Cerebellar cortex (tissue), 1 donor: ENCODE data around the gene SASS6.

Source experiments
- DNase-seq: peaks from one replicate; pipeline ENCODE4 v3.0.0-alpha.2; 2015; ENCODE audit warnings: low spot score

The SASS6 gene

DNA sequence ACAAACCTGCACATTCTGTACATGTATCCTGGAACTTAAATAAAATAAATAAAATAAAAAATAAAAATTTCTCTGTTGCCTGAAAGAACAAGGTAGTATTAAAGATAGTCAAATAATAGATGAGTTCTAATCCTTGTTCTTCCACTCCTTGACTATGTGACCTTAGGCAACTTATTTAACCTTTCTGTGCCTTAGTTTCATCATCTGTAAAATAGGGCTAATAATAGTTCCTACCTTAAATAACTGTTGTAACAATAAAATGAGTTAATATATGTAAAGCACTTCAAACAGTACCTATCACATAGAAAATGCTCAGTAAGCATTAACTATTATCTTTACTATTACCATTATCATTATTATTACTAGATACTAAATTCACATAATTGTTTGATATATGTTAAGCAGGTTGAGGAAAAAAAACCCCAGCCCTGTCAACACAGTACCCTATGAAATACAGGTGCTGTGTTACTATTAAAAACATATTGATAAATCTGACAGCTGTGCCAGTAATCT is 23.1 kb downstream of the SASS6 start:
- no peak for DNase-seq

DNA sequence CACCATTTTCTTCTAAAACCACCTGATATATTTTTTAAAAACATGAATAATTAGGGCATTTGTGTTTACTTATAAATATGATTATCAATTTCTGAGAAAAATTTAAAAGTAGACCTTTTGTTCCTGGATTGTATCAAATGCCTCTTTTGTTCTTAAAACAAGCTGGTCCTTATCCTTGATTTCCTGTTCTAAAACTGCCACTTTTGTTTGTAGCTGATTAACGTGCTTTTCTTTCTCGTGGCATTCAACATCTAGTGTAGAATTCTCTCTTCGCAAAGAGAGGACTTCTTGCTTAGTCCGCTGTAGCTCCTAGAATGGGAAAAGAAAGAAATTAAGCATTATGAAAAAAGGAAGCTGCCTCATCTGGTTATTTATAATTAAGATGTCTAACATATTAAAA is 25.0 kb downstream of the SASS6 start:
- DNase-seq, result no peak

DNA sequence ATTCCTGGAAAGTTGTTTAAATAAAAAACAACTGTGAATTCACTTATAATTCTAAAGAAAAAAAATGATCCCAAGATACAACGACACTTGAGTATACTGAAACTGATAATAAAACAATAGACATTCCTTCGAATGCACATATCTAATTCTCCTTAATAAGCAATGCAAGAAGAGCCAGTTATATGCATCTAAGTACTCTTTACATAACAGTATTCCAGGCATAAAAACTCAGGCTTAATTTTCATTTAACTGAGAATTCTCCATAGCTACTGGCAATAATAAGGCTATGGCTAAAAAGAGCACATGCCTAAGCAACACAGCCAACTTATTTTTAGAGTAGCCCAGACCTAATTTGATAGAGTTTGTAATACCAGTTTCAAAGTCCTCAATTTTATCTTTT is 31.2 kb downstream of the SASS6 start:
- DNase-seq, result no peak

DNA sequence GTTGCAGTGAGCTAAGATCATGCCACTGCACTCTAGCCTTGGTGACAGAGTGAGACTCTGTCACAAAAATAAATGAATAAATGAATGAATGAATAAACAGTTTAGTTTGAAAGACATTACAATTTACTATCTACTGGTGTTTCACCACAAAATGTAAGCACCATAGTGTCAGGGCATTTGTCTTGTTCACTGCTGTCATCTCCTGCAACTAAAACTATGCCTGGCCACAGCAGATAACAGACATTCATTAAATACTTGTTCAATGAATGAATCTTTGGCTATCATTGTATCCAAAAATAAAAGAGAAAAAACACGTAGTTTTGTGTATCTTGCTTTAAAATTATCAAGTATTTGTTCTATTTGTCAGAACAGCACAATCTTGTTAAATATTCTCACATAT is 32.5 kb downstream of the SASS6 start:
- no peak for DNase-seq

DNA sequence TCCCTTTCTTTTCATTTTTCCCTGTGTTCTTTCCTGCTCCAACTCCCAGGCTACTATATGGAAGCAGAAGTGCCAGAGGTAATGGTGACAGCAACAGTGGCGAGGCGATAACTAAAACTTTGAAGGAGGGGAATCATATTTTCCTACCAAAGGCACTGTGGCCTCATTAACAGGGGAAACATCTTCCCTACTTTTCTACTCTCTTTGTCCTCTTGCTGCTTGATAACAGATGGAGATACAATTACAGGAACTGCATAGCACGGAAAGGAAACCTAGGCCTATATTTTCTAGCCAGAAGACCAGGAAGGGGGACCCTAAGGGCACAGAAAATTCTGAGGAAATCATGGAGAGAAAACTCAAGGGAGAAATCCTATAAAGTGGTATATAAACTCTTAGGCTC is 42.3 kb downstream of the SASS6 start:
- DNase-seq, result no peak

DNA sequence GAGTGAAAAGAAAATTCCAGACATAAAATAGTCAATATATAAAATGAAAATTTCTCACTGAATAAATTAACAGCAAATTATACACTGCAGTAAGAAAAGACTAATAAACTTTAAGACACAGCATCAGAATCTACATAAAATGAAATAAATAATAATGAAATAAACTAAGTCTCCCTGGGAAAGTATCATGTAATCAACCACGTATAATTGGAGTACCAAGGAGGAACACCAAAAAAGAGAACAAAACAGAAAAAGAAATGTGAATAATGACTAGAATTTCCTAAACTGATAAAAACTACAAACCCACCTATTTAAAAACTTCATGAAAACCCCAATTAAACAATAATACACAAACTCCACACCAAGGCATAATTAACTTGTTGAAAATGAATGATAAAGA is 43.6 kb downstream of the SASS6 start:
- DNase-seq, result no peak

DNA sequence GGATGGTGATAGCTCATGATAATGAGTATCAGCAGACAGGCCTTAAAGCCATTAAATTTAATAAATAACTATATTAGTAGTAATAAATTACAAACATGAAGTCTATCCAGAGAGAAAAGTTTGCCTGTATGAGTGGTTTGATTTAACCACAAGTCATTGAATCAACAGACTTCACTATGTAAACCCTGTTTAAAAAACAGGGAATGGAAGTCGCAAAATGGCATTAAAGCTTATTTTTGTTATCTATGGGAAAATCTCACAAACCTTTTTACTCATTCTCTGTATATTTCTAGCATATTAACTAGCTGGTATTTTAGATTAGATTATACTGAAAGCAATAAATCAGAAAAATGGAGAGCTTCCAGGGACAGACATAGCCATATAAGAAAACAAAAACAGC is 45.3 kb downstream of the SASS6 start:
- no peak for DNase-seq

DNA sequence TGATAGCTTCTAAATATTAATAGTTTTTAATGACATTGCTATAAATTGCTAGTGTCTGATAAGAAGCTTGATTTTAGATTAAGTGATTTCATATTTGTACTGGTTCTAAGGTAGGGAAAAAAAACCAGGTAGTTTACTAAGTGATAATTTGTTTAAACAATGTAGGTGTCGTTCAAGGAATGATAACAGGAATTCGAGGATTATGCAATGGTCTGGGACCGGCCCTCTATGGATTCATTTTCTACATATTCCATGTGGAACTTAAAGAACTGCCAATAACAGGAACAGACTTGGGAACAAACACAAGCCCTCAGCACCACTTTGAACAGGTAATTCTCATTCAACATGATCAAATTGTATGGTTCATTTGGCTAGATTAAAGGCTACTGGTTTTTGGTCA is 52.4 kb downstream of the SASS6 start:
- DNase-seq, result no peak

DNA sequence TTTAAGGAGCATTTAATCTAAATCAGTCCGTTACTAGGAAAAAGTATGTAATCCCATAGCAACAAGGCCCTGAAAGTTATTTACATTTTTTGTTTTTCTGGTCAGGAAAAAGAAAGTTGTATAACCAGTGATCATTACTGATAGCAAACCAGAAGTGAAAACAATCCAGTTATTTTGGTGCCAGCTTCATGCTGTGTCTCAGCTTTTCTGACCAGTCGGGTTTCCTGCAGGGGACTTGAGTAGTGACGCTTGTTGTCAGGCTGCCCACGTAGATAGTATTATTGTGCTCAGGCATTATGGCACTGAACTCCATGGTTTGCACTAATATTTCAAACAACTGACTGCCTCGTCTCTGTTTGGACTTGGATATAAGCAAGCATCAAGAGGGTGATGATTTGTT is 55.2 kb downstream of the SASS6 start:
- DNase-seq, result peak; percentile 51

DNA sequence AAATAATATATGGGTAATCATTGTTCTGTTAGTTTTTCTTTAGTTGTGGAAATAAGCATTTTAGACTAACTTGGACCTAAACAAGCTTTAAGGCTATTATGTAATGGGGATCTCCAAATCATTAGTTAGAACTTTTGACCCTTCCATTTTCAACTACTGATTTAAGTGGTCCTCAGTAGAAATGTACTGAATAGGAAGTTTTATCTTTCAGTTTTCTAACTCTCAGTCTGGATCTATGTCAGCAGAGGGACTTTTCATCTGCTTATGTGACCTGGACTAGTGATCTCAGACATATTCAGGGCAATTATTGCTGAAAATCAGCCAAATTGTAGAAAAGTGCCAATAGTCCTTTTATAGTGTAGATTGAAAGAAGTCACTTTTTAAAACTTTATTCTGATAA is 56.0 kb downstream of the SASS6 start:
- no peak for DNase-seq

DNA sequence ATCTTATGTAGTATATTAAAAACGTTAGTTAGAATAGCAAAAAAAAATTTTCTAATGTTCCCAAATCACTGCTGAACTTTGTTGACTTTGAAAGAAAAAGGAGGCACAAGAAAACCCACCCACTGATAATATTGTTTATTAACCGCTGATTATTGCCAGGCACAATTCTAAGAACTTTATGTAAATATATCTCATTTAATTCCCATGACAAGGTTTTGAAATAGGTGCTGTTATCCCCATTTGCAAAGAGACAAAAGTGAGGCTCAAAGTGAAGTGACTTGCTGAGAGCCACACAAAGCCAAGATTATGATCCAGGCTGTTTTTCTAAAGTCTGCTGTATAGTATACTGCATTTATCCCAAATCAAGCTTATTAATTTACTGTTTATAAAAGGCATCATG is 56.4 kb downstream of the SASS6 start:
- DNase-seq, result no peak

DNA sequence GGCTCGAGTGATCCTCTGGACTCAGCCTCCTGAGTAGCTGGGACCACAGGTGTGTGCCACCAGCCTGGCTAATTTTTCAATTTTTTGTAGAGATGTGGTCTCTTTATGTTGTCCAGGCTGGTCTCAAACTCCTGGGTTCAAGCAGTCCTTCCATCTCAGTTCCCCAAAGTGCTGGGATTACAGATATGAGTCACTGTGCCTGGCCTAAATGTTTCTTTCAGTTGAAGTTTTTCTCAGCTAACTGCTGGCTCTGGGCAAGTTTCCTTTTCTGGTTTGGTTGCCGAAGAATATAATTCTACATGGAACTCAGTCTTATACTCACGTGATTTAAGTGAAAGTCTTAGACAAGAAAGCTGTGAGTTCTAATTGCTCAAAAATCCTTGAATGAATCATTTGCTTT is 57.0 kb downstream of the SASS6 start:
- DNase-seq, result no peak

DNA sequence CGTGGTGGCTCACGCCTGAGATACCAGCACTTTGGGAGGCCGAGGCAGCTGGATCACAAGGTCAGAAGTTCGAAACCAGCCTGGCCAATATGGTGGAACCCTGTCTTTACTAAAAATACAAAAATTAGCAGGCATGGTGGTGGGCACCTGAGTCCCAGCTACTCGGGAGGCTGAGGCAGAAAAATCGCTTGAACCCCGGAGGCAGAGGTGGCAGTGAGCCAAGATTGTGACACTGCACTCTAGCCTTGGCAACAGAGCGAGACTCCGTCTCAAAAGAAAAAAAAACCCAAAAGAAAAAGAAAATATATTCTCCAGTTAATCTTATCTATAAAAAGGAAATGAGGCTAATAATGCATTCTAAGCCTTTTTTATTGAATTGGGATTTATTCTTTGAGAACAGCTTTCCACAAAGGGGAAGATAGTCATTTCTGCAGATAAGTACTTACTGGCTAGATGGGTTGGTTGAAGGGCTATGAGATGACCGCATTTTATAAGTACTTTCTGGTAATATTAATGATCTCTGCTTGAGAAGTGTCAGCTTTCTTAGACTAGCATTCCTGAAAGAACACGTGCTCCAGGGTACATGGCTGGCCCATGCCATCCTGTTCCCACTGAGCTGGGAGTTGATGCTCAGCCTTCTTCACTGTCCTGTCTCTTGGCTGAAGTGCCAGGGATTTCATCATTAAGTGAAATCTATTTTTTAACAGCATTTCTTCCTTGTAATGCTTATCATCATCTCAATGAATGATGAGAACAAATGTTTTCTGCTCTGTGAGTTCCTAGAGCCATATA is 57.9 kb downstream of the SASS6 start:
- DNase-seq, result no peak

DNA sequence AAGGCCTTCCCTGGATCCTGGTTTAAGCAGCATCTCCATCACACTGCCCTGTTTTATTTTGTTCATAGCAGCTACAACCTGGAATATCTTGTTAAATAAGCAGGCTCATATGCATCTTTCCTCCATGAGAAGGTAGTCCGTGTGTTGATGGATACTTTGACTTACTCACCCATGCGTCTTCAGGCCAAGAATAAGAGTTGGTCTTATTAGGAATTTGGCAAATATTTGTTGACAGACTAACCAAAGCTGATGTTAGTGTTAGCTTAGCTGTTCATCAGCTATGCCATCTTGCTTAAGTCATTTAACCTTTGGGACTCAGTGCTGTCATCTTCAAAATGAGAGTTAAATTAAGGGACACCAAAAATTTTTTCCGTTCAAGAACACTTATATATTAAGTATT is 59.2 kb downstream of the SASS6 start:
- DNase-seq, result no peak

DNA sequence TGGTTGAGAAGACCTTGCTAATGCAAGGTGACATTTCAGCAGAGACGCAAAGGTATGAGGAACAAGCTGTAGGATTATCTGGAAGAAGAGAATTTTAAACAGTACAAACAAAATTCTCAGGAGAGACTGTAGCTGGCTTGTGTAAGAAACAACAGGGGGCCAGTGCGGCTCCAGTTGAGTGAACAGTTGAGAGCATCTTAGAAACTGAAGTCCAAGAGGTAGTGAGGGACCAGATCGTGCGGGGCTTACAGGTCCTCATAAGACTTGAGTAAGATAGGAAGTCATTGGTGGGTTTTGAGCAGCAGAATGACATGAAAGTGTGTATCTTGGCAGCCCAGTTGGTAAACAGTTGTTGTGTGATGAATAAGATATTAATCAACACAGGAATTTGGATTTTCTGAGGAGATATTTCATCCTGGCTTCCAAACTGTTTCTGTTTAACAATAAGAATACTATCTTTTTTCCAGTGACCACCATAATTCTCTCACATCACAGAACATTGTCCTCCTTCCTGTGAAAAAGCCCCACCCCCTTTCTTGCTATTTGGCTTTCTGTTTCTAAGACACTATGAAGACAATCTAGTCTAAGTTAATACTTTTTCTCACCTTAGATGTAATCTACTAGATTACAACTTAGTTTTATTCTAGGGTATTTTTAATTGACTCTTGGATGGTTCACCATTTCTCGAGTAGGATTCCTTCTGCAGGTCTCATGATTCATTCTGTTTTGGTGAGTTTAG is 62.4 kb downstream of the SASS6 start:
- no peak for DNase-seq

DNA sequence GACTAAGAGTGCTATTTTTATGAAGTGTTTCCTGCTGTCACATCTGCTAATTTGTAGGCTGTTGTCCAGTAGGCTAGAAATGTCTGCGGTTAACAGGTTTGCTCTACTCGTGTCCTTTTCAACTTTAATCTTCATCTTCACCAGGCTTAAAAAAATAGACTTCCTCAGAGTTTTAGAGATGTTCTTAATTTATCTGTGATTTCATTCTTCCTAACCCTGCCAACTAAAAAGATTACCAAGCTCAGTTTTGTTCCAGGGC is 66.8 kb downstream of the SASS6 start:
- no peak for DNase-seq

DNA sequence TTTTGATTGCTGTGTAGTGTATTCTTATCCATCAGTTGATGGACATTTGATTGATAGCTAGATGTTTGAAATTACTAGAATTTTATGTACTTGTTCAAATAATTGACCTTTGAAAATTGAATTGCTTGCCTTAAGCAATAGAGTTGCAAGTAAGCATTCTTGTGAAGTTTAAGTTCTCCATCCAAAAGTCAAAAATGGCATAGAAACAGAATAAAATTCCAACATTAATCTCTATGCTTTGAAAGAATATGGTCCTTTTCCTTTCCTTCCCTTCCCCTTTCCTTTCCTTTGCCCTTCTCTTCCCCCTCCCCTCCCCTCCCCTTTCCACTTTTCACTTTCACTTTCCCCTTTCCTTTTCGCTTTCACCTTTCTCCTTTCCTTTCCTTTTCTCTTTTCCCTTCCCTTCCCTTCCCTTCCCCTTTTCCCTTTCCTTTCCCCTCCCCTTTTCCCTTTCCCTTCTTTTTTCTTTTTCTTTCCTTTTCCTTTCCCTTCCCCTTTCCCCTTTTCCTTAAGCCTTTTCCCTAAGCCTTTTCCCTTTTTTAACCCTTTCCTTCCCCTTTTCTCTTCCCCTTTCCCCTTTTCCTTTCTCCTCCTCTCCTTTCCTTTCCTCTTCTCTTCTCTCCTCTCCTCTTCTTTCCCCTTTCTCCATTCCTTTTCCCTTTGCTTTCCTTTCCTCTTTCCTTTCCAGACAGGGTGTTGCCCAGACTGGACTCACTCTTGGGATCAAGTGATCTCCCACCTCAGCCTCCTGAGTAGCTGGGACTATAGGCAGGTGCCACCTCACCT is 67.4 kb downstream of the SASS6 start:
- no peak for DNase-seq

DNA sequence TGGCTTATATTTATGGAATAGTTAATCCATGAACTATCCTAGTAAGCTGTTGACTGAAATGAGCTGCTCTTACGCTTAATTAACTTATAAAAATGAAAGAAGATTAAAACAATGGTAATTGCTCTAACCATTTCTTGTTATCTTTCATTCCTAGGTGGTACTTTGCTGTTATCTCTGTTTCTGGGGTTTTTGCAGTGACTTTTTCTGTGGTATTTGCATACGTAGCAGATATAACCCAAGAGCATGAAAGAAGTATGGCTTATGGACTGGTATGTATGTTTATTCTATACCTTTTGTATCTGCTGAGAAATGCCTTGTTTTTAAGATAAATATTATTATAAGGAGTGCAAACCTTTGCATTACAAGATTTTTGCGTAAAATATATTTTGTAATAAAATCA is 71.0 kb downstream of the SASS6 start:
- DNase-seq, result no peak

DNA sequence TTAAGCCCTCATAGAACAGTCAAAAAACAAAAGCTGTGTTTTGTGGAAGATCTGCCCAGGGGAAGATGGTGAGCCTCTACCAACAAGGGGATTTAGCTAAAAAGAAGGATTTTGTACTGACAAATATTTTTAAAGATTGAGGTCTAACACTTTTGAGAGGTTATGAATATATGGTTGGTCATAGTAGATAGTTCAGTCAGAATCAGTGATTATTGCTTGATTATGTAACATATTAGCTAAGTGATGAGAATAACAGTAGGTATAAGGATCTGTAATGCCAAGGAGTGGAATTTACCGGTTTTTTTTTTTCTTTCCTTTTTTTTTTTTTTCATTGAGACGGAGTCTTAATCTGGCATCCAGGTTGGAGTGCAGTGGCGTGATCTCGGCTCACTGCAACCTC is 79.0 kb downstream of the SASS6 start:
- DNase-seq, result no peak

DNA sequence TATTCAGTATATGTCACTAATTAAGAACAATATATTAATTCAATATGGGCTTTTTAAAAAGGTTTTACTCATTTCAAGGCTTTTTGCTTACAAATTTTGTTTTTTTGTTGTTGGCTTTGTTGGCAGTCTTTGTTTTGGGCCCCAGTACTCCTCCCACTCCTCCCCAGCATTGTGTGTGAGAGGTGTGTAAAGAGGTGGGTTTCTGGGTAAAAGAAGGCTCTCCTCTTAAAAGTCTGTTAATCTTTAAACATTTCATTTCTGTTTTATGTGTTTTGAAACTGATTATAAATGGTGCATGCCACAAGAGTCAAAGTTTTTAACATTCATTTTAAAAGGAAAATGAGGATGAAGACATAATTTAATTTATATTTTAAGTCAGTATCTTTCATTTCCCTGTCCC is 79.6 kb downstream of the SASS6 start:
- no peak for DNase-seq

DNA sequence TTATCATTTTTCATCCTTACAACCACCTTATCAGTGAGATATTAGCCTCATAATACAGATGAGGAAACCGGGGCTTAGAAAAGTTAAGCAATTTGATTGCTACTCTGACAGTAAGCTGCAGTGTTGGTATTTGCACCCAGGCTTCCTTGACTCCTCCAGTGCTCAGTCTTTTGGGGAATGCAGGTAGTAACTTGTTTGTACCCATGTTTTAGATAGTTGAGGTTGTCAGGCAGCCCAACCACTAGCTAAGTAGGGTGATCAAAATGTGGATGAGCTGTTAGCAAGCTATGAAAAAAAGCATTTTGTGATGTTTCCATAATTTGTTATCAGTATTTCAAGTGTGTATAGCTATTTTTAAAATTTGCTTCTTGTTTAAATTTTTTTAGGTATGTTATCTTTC is 80.8 kb downstream of the SASS6 start:
- no peak for DNase-seq

DNA sequence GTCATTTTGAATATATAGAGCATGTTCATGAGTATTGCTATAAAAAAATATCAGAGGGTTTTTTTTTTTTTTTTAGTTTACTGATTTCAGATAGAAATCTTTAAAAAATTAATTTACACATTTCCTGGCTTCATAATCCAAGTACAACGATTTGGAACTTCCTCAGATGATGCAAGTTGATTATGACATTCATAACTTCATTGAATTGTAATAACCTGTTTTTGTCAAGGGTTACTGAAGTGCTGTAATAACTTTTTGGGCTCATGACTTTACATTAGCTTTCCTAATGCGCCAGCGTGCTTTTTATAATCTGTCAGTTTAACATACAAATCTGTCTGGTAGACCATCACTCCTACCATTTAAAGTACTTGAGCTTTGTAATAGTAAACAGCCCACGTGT is 81.3 kb downstream of the SASS6 start:
- DNase-seq, result no peak

DNA sequence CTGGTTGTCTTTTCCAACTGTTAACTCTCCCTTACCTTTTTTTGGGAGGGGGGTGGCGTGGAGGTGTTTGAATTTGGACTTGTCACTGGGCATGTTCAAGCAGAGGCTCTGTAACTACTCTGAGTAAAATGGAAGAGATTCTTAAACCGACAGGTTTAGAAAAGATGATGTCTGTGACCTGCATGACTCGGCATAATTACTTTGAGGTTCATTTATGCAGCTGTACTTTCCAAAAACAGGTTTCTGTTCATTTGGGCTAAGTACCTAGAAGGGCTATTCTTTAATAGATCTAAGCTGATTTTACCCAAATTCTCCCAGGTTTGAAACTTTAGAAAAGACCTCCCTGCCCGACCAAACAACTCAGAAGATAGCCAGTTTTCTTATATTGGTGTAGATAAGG is 82.6 kb downstream of the SASS6 start:
- DNase-seq, result no peak
